ENCODE results near the gene EPB41L5.
A peak's percentile ranks its signal among the peaks of the same experiment; 100 is the strongest.
"Not testable (repeated sequence)": the region's sequence is repeated elsewhere in the genome, so short reads cannot be mapped to it uniquely, and the experiment has no call there.

The EPB41L5 gene

DNA sequence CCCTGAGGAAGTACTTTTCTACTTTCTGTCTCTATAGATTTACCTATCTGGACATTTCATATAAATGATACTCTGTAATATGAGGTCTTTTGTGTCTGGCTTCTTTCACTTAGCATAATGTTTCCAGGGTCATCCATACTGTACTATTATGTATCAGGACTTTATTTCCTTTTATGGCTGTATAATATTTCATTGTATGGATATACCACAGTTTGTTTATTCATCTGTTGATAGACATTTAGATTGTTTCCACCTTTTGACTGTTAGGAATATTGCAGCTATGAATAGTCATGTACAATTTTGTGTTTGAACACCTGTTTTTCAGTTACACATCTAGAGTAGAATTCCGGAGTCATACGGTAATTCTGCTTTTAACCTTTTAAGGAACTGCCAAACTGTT lies 136.5 kb downstream of the EPB41L5 start:
- peaks cover 11% of the 10 kb centered on the region for H3K36me3 ChIP-seq (ENCODE audit: control insufficient read depth, insufficient read depth, low read length, severe bottlenecking)

GRCh38 chr2:120150040-120150482 lies 137.2 kb downstream of the EPB41L5 start:
- Histone ChIP-seq H3K9ac (ENCODE audit: low read length) (no peak overlapping the region), H3K27me3 (replicated peaks; ENCODE audit: control insufficient read depth, insufficient read depth, low read length) (no peaks in the 10 kb centered on the region), H3K36me3 (ENCODE audit: control insufficient read depth, insufficient read depth, low read length, severe bottlenecking) (peaks cover 11% of the 10 kb centered on the region), H3K4me1 (ENCODE audit: control insufficient read depth, insufficient read depth, low read length) (no peaks in the 10 kb centered on the region), H3K9me3 (ENCODE audit: control insufficient read depth, low read length) (peaks cover 27% of the 10 kb centered on the region), H3K4me3 (ENCODE audit: low read length) (no peak overlapping the region)
- peak; percentile 14 for DNase-seq (ENCODE audit: low read depth)

More for the DNA sequence above, 136.5 kb downstream of the EPB41L5 start:
- Histone ChIP-seq H3K9me3 (ENCODE audit: control insufficient read depth, low read length) (peaks cover 23% of the 10 kb centered on the region), H3K4me3 (ENCODE audit: low read length) (no peak overlapping the region), H3K9ac (ENCODE audit: low read length) (no peak overlapping the region), H3K27me3 (replicated peaks; ENCODE audit: control insufficient read depth, insufficient read depth, low read length) (no peaks in the 10 kb centered on the region), H3K4me1 (ENCODE audit: control insufficient read depth, insufficient read depth, low read length) (no peaks in the 10 kb centered on the region)
- DNase-seq (ENCODE audit: low read depth): no peak

DNA sequence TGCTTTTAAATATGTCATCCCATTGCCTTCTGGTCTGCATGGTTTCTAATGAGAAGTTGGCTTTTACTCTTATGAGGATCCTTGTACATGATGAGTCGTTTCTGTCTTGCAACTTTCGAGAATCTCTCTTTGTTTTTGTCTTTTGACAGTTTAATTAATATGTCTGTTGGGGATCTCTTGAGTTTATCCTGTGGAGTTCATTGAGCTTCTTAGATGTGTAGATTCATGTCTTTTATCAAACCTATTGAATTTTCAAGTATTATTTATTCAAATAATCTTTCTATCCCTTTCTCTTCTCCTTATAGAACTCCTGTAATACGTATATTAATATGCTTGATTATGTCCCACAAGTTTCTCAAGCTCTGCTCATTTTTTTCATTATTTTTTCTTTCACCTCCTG lies 142.4 kb downstream of the EPB41L5 start:
- Histone ChIP-seq H3K36me3 (ENCODE audit: control insufficient read depth, insufficient read depth, low read length, severe bottlenecking) (peaks cover 11% of the 10 kb centered on the region), H3K9ac (ENCODE audit: low read length) (no peak overlapping the region), H3K9me3 (ENCODE audit: control insufficient read depth, low read length) (peaks cover 23% of the 10 kb centered on the region), H3K27me3 (replicated peaks; ENCODE audit: control insufficient read depth, insufficient read depth, low read length) (no peaks in the 10 kb centered on the region), H3K4me1 (ENCODE audit: control insufficient read depth, insufficient read depth, low read length) (no peaks in the 10 kb centered on the region), H3K4me3 (ENCODE audit: low read length) (no peak overlapping the region)
- no peak for DNase-seq (ENCODE audit: low read depth)

DNA sequence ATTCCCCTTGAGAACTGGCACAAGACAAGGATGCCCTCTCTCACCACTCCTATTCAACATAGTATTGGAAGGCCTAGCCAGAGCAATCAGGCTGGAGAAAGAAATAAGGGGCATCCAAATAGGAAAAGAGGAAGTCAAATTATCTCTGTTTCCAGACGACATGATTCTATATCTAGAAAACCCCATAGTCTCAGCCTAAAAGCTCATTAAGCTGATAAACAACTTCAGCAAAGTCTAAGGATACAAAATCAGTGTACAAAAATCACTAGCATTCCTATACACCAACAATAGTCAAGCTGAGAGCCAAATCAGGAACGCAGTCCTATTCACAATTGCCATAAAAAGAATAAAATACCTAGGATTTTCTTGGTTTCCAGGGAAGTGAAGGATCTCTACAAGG lies 145.8 kb downstream of the EPB41L5 start:
- H3K9me3 ChIP-seq (ENCODE audit: control insufficient read depth, low read length): peaks cover 12% of the 10 kb centered on the region
- H3K4me3 ChIP-seq (ENCODE audit: low read length); H3K4me1 ChIP-seq (ENCODE audit: control insufficient read depth, insufficient read depth, low read length); DNase-seq (ENCODE audit: low read depth); H3K9ac ChIP-seq (ENCODE audit: low read length); H3K27me3 ChIP-seq (replicated peaks; ENCODE audit: control insufficient read depth, insufficient read depth, low read length): not testable (repeated sequence)
- H3K36me3 ChIP-seq (ENCODE audit: control insufficient read depth, insufficient read depth, low read length, severe bottlenecking): peaks cover 11% of the 10 kb centered on the region

DNA sequence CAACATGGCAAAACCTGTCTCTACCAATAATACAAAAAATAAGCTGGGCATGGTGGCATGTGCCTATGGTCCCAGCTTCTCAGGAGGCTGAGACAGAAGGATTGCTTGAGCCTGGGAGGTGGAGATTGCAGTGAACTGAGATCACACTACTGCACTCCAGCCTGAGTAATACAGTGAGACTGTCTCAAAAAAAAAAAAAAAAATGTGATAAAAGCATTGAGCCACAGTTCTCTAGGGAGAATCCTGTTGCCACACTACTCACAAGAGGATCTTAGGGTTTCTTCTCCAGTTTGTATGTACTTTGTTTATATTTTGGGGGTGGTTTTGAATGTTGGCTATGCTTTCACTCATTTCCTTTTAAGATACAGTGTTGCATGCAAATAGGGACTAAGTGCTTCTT lies 148.3 kb downstream of the EPB41L5 start:
- Histone ChIP-seq H3K27me3 (replicated peaks; ENCODE audit: control insufficient read depth, insufficient read depth, low read length) (no peaks in the 10 kb centered on the region), H3K9ac (ENCODE audit: low read length) (no peak overlapping the region), H3K4me1 (ENCODE audit: control insufficient read depth, insufficient read depth, low read length) (peaks cover 3% of the 10 kb centered on the region), H3K4me3 (ENCODE audit: low read length) (no peak overlapping the region), H3K36me3 (ENCODE audit: control insufficient read depth, insufficient read depth, low read length, severe bottlenecking) (peaks cover 5% of the 10 kb centered on the region), H3K9me3 (ENCODE audit: control insufficient read depth, low read length) (no peaks in the 10 kb centered on the region)
- no peak for DNase-seq (ENCODE audit: low read depth)

- Histone ChIP-seq H3K4me1 (ENCODE audit: control insufficient read depth, insufficient read depth, low read length) (peaks cover 3% of the 10 kb centered on the region), H3K4me3 (ENCODE audit: low read length) (no peak overlapping the region), H3K9ac (ENCODE audit: low read length) (no peak overlapping the region), H3K36me3 (ENCODE audit: control insufficient read depth, insufficient read depth, low read length, severe bottlenecking) (no peaks in the 10 kb centered on the region), H3K9me3 (ENCODE audit: control insufficient read depth, low read length) (no peaks in the 10 kb centered on the region), H3K27me3 (replicated peaks; ENCODE audit: control insufficient read depth, insufficient read depth, low read length) (no peaks in the 10 kb centered on the region)
- no peak for DNase-seq (ENCODE audit: low read depth)
Observed at GRCh38 chr2:120162716-120163115, 149.8 kb downstream of the EPB41L5 start.

- DNase-seq (ENCODE audit: low read depth): no peak
- no peak overlapping the region for H3K4me3 ChIP-seq (ENCODE audit: low read length)
- H3K9ac ChIP-seq (ENCODE audit: low read length): no peak overlapping the region
- H3K36me3 ChIP-seq (ENCODE audit: control insufficient read depth, insufficient read depth, low read length, severe bottlenecking): peaks cover 4% of the 10 kb centered on the region
- H3K27me3 ChIP-seq (replicated peaks; ENCODE audit: control insufficient read depth, insufficient read depth, low read length): no peaks in the 10 kb centered on the region
- peaks cover 5% of the 10 kb centered on the region for H3K9me3 ChIP-seq (ENCODE audit: control insufficient read depth, low read length)
- H3K4me1 ChIP-seq (ENCODE audit: control insufficient read depth, insufficient read depth, low read length): no peaks in the 10 kb centered on the region
Observed at GRCh38 chr2:120167272-120167671, 154.4 kb downstream of the EPB41L5 start.

- Histone ChIP-seq H3K9ac (ENCODE audit: low read length) (no peak overlapping the region), H3K4me3 (ENCODE audit: low read length) (no peak overlapping the region), H3K27me3 (replicated peaks; ENCODE audit: control insufficient read depth, insufficient read depth, low read length) (no peaks in the 10 kb centered on the region), H3K9me3 (ENCODE audit: control insufficient read depth, low read length) (peaks cover 5% of the 10 kb centered on the region), H3K4me1 (ENCODE audit: control insufficient read depth, insufficient read depth, low read length) (no peaks in the 10 kb centered on the region), H3K36me3 (ENCODE audit: control insufficient read depth, insufficient read depth, low read length, severe bottlenecking) (peaks cover 4% of the 10 kb centered on the region)
- no peak for DNase-seq (ENCODE audit: low read depth)
Observed at GRCh38 chr2:120169020-120169419, 156.1 kb downstream of the EPB41L5 start.

DNA sequence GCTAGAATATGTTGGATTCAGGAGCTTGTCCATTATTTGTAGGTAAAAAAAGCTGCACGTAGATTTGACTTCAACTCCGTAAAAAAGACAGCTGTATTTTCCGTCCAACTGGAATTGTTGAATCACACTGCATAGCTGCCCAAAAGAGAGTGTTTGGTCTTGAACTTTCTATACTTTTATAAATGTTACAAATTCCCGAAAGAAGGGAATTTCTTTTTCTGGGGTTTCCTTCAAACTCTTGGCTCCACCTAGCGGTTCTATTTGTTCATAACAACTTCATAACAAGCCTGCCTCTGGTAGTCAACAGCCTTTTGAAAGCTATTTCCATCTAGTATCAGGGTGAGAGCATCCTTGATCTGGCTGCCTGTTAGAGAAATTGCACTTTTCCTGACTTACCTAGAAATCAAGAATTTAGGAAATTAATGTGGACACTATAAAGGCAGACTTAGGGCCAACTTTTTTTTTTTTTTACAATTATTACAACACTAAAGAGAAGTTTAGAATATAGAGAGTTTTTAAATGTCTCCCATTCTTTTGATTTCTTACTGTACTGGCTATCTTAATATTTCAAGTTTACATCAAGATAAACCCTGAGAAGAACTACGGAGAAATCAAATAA lies 162.2 kb downstream of the EPB41L5 start:
- Histone ChIP-seq H3K4me1 (ENCODE audit: control insufficient read depth, insufficient read depth, low read length) (peaks cover 3% of the 10 kb centered on the region), H3K4me3 (ENCODE audit: low read length) (no peak overlapping the region), H3K9me3 (ENCODE audit: control insufficient read depth, low read length) (no peaks in the 10 kb centered on the region), H3K36me3 (ENCODE audit: control insufficient read depth, insufficient read depth, low read length, severe bottlenecking) (no peaks in the 10 kb centered on the region), H3K27me3 (replicated peaks; ENCODE audit: control insufficient read depth, insufficient read depth, low read length) (no peaks in the 10 kb centered on the region), H3K9ac (ENCODE audit: low read length) (no peak overlapping the region)
- DNase-seq (ENCODE audit: low read depth): peak; percentile 90

GRCh38 chr2:120176526-120176925 lies 163.6 kb downstream of the EPB41L5 start:
- Histone ChIP-seq H3K9me3 (ENCODE audit: control insufficient read depth, low read length) (no peaks in the 10 kb centered on the region), H3K36me3 (ENCODE audit: control insufficient read depth, insufficient read depth, low read length, severe bottlenecking) (no peaks in the 10 kb centered on the region), H3K9ac (ENCODE audit: low read length) (no peak overlapping the region), H3K4me3 (ENCODE audit: low read length) (no peak overlapping the region), H3K4me1 (ENCODE audit: control insufficient read depth, insufficient read depth, low read length) (peaks cover 3% of the 10 kb centered on the region), H3K27me3 (replicated peaks; ENCODE audit: control insufficient read depth, insufficient read depth, low read length) (no peaks in the 10 kb centered on the region)
- DNase-seq (ENCODE audit: low read depth): no peak

- Histone ChIP-seq H3K36me3 (ENCODE audit: control insufficient read depth, insufficient read depth, low read length, severe bottlenecking) (no peaks in the 10 kb centered on the region), H3K27me3 (replicated peaks; ENCODE audit: control insufficient read depth, insufficient read depth, low read length) (no peaks in the 10 kb centered on the region), H3K9me3 (ENCODE audit: control insufficient read depth, low read length) (no peaks in the 10 kb centered on the region), H3K4me3 (ENCODE audit: low read length) (no peak overlapping the region), H3K9ac (ENCODE audit: low read length) (no peak overlapping the region), H3K4me1 (ENCODE audit: control insufficient read depth, insufficient read depth, low read length) (peaks cover 3% of the 10 kb centered on the region)
- DNase-seq (ENCODE audit: low read depth): no peak
Observed at GRCh38 chr2:120177001-120177621, 164.2 kb downstream of the EPB41L5 start.

DNA sequence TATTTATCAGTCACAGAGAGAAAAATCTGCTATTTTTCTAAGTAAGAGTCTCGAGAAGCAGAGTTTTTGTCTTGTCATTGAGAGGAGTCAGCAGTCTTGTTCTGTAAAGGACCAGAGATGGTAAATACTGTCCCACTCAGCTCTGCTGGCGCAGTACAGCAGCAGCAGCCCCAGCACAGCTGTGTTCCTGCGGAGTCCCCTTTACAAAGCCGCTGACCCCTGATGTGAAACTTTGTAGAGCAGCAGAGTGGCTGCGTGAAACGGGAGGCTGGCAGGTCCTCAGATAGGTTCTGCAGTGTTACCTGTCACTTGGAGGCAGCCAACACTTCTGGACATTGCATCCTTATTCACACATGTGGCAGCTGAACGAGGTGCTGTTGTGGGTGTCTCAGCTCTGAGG lies 165.1 kb downstream of the EPB41L5 start:
- no peaks in the 10 kb centered on the region for H3K36me3 ChIP-seq (ENCODE audit: control insufficient read depth, insufficient read depth, low read length, severe bottlenecking)
- peaks cover 3% of the 10 kb centered on the region for H3K4me1 ChIP-seq (ENCODE audit: control insufficient read depth, insufficient read depth, low read length)
- no peaks in the 10 kb centered on the region for H3K9me3 ChIP-seq (ENCODE audit: control insufficient read depth, low read length)
- no peak overlapping the region for H3K4me3 ChIP-seq (ENCODE audit: low read length)
- DNase-seq (ENCODE audit: low read depth): no peak
- no peak overlapping the region for H3K9ac ChIP-seq (ENCODE audit: low read length)
- H3K27me3 ChIP-seq (replicated peaks; ENCODE audit: control insufficient read depth, insufficient read depth, low read length): no peaks in the 10 kb centered on the region

Data from adipocyte (in vitro differentiated cells).